GM19099 (cell line): ENCODE data around the gene MZB1.
A peak's percentile ranks its signal among the peaks of the same experiment; 100 is the strongest.

Experiments used
- POLR2A ChIP-seq: IDR thresholded peaks from 3 replicates; pipeline ENCODE4 v1.6.1; 2011; ENCODE audit warnings: low read depth; ENCODE audit not compliant: insufficient read length; ENCODE audit errors: extremely low read depth

Gene MZB1

GRCh38 chr5:139389701-139390638, at the start of gene MZB1:
Gene MZB1, minus strand, starts transcription at chr5:139389913. Its CDS starts 57 bp downstream, at chr5:139389856.
- TF ChIP-seq POLR2A: peak; percentile 94

DNA sequence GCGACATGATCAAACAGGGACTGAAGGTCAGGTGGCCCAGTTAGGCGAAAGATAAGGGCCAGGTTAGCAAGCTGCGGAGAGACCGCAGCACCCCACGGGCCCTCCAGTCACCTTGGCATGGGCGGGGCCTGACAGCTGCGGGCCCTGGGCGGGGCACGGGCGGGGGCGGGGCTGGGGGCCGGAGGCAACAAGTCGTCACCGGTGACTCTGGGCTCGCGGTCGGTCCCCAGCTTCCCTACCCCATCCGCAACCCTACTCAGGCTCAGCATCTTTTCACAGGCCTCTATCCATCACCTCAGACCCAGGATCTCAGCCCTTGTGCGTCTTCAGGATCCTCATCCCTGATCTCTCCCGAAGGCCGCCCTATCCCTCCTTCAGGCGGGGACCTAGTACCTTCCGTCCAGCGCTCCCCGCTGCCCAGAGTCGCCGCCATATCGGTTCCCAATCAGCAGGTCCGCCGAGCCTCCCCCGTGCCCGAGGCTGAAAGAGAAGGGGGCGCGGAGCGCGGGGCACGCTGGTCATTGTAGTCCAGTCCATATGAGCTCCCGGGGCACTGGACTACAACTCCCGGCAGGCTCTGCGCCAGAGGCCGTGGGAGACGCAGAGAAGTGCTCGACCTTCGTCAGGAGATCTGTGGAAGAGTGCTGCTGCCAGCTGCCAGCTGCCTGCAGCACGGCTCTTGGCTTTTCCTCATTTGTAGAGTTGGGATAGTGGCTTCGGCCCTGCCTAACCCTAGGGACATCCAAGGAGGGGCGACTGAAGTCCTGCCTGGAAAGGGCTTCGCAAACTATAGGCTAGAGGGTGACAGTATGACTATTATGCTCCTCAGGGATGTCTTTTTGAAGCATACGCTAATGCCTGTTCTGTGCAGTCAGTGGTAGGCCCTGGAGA, 49.5 kb upstream of the MZB1 start, which contains the start of gene DNAJC18:
TSS of gene DNAJC18 (minus strand) at position 513 of the 891 bp plus-strand sequence. CDS start at position 433, 80 bp downstream.
- peak; percentile 64 for TF ChIP-seq POLR2A

DNA sequence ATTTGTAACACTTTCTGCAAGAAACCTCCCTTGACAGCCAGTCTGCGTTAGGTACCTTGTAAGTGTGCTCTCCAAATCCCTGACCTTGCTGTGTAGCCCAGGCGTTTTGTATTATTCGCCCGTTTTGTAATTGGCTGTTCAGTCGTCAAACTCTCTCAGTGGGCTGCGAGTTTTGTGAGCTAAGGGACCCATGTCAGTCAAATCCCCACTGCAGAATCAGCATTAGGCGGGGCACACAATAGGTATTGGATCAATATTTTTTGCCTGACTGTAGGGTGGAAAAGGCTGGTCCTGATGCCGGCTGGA, 48.9 kb upstream of the MZB1 start:
- TF ChIP-seq POLR2A: no peak

DNA sequence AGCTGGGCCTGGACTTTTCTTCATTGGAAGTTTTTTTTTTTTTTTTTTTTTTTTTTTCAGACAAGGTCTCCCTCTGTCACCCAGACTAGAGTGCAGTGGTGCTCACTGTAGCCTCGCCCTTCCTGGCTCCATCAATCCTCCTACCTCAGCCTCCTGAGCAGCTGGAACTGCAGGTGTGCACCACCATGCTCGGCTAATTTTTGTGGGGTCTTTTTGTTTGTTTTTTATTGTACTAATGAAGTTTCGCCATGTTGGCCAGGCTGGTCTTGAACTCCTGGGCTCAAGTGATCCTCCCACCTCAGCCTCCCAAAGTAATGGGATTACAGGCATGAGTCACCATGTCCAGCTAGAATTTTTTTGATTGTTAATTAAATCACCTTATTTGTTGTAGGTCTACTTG, 46.0 kb upstream of the MZB1 start:
- TF ChIP-seq POLR2A: no peak

- no peak for TF ChIP-seq POLR2A
These were observed 42.0 kb upstream of the MZB1 start for GRCh38 chr5:139431706-139432105.

GRCh38 chr5:139430015-139430414, 40.3 kb upstream of the MZB1 start:
- TF ChIP-seq POLR2A: no peak

DNA sequence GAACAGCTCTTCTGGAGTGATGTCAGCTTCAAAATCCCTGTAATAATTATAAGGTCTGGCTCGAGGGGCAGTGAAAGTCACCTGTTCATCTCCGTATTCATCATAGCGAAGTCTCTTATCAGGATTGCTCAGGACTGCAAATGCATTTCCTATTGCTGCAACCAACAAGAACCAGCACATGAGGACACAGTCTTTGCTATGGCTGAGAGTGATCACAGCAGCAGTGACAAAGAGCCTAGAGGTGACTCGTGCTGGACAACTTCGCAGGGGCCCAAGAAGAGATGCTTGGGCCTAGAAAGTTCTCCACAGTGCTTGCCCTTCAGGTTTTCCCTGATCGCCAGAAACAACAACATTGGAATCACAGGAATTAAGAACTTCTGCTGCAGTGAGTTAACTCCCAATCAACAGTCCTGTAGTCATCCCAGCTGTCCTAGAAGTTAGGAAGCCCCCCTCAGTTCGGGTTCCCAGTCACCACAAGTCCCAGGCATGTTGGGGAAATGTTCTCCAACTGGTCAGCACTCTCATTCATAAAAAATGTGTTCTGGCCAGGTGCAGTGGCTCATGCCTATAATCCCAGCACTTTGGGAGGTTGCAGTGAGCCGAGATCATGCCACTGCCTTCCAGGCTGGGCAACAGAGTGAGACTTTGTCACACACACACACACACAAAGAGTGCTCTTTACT, 36.6 kb upstream of the MZB1 start:
- no peak for TF ChIP-seq POLR2A

- no peak for TF ChIP-seq POLR2A
These were observed 35.8 kb upstream of the MZB1 start for GRCh38 chr5:139425497-139425896.

DNA sequence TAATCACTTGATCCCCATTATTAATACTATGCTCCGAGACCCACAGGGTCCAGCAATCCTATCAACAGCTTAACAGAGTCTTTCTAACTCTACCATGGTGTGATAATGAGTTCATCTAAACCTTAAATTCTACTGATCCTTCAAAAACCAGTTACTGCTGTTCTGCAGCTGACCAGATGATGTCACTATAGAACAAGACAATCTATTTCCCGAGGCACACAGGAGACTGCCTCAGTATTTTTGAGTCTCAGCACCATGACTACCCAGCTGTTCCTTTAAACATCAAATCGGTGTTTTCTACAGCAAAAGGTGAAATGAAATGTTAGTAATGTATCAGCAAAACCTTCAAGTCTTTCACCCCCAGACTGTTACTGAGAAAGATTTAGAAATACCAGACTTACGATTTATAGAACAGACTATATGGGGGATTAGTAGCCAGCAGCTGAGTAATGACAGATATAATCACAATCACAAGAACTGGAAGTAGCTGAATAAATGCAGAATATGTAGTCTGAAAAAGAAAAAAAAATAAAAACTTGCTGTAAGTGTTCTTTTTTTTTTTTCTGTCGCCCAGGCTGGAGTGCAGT, 32.7 kb upstream of the MZB1 start:
- no peak for TF ChIP-seq POLR2A

DNA sequence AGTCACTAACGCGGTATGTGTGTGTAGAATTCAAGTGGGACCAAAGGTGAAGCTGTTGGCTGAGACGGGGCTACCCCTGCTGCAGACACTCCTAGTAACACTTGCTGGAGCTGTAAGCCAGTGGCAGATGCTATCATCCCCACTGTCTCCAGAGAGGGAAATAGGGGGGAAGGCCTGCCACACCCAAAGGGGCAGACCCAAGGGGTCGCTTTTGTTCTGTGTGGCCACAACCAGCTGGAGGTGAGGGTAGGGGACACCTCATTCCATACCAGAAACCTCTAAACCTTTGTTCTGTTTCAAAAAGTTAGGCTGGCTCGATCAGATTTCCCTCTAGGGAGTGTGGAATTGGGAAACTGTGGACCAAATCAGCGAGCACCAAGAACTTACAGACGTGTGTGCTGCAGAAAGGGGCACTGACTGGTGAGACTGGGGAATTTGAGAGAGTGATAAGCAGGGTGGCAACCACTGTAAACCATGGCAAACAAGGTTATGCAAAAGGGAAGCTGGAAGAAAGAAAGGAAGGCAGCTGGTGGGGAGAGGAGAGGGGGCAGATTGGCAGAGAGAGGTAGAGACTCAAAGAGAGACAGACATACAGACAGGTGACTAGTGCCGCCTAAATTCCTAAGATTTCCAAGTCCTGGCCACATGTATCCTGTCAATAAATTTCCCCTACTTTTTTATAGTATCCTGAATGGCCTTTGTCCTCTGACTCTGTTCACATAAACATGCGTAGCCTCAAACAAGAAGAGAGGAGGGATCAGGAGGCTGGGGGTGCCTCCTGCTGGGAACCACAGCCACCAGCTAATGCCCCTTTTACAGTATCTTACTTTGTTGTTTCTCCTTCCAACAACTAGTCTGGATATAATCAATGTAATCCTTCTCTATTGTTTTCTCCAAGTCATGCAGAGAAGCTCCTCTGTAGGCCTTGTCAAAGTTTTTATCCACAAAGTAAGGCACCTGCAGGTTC, 29.8 kb upstream of the MZB1 start:
- TF ChIP-seq POLR2A: no peak

DNA sequence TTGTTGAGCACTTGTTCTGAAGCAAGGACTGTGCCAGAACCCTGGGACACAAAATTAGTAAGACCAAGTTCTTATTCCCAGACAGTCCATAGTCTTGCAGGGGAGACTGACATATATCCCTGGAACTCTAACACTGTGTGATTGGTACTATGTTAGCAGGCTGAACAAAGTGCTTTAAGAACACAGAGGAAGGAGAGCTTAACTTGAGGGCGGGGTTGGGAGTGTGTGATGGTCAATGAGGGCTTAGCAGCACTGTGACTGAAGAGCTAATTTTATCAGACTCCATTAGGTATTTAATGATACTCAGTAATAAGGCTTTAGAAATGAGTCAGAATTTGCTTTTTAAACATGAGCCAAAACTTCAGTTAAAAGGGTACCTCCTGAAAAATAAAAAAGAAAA, 29.1 kb upstream of the MZB1 start:
- TF ChIP-seq POLR2A: no peak

GRCh38 chr5:139417214-139417613, 27.5 kb upstream of the MZB1 start:
- no peak for TF ChIP-seq POLR2A

GRCh38 chr5:139416651-139417050, 26.9 kb upstream of the MZB1 start:
- TF ChIP-seq POLR2A: no peak

- no peak for TF ChIP-seq POLR2A
These were observed 26.2 kb upstream of the MZB1 start for GRCh38 chr5:139415869-139416268.
